Ureter (tissue), 1 donor: ENCODE measurements around the gene TAX1BP3. TPM values are rescaled to one million over a fixed set of nuclear protein-coding genes. Genes with fewer than 3 reads are reported as not detected.

Experiments
- DNase-seq: peaks from one replicate; pipeline ENCODE4 v3.0.0-alpha.2; 2020; ENCODE audit warnings: low spot score
- total RNA-seq: library from RNA; stranded (reverse); gene quantifications from one replicate; pipeline ENCODE4 v1.2.4, GENCODE V29; 2023
- donor health status: DM: yes; HTN: yes; CAD: no.

Gene TAX1BP3
- total RNA-seq, 1 donor from 2014 or later: 152 TPM

DNA sequence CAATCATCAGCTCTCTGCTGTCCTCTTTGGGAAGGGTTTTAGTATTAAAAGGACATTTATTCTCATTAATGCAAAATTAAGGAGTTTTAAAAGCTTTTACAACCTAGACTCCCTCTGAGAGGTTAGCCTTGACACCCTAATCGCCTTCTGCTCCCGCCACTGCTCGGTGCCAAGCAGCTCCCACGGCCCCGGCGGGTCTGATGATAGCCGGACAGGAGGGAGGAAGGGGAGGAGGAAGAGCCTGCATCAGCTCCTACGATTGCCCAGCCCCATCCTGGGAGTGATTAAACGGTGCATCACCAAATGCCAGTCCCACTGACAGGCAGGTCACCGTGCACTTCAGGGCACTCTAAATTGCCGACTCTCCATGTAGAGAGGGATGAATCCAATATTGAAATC, 40.6 kb downstream of the TAX1BP3 start:
- no peak for DNase-seq

DNA sequence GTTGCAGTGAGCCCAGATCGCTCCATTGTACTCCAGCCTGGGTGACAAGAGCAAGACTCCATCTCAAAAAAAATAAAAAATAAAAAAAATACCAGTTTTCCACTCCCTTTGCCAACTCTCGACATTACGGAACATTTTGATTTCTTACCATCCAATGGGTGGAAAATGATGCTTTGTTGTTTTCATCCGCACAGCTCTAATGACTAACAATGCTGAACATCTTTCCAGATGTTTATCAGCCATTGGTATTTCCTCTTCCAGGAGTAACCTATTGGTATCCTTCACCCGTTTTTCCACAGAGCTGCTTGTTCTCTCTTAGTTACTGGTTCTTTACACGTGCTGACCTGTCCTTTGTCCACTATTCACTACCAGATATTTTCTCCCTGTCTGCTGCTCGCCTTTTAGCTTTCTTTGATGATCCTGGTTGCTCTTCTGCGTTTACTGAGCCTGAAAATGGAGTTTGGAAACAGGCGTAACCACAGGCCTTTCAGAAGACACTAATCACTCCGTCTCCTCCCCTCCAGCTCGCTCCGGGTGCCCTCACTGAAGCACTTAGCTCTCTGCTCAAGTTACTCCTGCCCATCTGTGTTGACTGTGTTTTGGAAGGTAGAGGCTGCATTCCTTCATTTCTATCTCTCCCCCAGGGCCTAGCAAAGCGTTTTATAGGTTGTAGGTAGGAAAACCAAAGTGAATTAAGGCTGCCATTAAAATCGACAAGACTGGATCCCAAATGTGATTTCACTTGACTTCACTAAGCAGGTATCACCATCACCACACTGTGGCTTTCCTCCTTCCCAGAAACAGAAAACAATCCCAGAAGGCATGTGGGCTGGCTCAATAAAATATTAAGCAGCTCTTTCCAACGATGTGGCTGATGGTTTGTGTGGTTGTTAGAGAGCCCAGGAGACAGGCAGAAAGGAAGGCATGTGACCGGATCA, 41.3 kb downstream of the TAX1BP3 start:
- no peak for DNase-seq

DNA sequence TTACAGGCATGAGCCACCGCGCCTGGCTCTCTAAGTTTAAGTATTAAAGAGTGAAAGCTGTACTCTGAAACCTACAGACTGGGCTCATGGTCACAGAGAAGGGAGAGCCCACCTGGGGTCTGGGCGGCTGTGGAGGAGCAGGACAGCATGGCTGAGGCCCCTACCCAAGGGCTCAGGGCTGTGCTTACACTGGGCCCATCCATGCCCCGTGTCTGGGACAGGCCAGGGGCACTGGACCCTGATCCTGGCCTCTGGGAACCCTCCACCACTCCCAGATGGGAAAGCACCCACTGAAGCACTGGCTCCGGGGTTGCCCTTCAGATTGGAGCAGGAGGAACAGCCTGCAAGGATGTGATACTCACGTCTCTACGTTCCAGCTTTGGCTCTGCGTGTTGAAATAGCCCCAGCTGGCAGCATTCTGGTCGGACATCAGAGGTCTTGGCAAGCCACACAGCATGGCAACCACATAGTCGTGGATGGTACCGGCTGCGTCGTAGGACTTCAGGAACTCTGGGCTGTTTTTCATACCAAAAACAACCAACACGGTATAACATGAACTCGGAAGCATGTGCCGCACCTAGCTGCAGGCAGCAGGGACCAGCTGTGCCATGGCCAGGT, 45.3 kb downstream of the TAX1BP3 start:
- DNase-seq: no peak

DNA sequence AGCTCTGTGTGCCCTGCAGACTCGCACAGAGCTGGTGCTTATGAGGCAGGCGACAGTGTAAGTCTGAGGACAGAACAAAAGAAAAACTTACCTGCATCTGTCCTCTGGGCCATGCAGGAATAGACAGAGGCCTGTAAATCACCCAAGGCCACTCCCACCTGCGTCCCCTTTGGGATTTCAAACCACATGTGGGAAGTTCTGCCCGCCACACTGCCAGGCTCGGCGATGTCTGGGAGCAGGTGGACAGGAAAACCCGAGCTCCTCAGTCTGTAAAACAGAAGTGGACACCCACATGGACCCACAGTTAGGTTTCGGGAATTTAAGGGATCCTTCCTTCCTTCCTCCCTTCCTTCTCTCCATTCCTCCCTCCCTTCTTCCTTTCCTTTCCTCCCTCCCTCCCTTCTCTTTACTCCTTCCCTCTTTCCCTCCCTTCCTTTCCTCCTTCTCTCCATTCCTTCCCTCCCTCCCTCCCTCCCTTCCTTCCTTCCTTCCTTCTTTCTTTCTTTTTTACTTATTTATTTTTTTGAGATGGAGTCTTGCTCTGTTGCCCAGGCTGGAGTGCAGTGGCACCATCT, 47.1 kb downstream of the TAX1BP3 start:
- DNase-seq: no peak

DNA sequence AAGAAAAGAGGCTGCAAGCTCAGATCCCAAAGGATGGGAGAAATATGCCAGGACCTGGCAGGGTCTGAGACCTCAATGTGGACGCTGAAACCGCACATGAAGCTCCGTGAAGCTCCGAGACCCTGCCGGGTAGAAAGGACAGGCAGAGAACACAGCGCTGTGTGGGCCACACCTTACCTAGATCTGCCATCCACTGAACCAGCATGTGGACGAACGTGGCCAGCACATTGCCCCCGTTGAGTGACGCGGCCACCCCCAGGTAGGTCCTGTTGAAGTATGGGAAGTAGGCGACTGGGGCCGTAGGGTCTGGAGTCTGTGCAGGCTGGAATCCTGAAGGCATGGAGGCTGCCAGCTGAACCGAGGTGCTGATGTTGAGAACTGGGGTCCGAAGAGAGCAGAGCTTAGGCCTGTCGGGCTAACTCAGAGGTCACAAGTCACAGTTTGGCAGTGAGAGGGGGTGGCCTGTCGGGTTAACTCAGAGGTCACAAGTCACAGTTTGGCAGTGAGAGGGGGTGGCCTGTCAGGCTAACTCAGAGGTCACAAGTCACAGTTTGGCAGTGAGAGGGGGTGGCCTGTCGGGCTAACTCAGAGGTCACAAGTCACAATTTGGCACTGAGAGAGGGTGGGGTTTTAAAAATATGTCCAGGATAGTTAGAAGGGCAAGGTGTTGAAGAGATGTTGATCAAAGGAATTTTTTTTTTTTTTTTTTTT, 53.1 kb downstream of the TAX1BP3 start:
- DNase-seq: no peak

DNA sequence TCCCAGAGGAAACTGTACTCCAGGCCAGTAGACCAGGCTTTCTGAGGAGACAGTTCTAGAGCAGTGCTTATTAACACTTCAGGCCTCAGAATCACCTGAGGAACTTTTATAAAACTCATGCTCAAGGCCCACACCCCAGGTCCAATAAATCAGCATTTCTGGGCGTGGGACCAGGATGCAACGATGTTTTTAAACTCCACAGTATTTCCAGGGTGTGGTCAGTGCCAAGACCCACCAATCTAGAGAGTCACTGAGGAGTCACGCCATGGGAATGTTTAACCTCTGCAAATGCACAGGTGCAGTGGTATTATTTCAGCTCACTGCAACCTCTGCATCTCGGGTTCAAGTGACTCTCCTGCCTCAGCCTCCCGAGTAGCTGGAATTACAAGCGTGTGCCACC, 55.3 kb downstream of the TAX1BP3 start:
- DNase-seq: no peak

Other genes with a start within 250 kb of the TAX1BP3 start
- not detected for gene OR1E2, start 234.7 kb downstream of the TAX1BP3 start, total RNA-seq
- not detected for gene SPATA22, start 196.8 kb downstream of the TAX1BP3 start, total RNA-seq
- 15.3 TPM for gene ASPA, start 192.6 kb downstream of the TAX1BP3 start, total RNA-seq
- gene TRPV3, start 110.8 kb downstream of the TAX1BP3 start, total RNA-seq: 4.3 TPM
- 9.0 TPM for gene TRPV1, start 59.2 kb downstream of the TAX1BP3 start, total RNA-seq
- 22.8 TPM for gene SHPK, start 32.3 kb downstream of the TAX1BP3 start, total RNA-seq
- gene CTNS, start 31.8 kb downstream of the TAX1BP3 start, total RNA-seq: 11.7 TPM
- gene EMC6, start 234 bp upstream of the TAX1BP3 start, total RNA-seq: 24.3 TPM
- 3.0 TPM for gene P2RX5, start 27.6 kb upstream of the TAX1BP3 start, total RNA-seq
- gene HASPIN, start 55.3 kb upstream of the TAX1BP3 start, total RNA-seq: 0.31 TPM
- 28.5 TPM for gene ITGAE, start 132.6 kb upstream of the TAX1BP3 start, total RNA-seq
- 46.1 TPM for gene NCBP3, start 177.7 kb upstream of the TAX1BP3 start, total RNA-seq
- 7.8 TPM for gene CAMKK1, start 224.5 kb upstream of the TAX1BP3 start, total RNA-seq
- 44.3 TPM for gene P2RX1, start 247.9 kb upstream of the TAX1BP3 start, total RNA-seq